Adrenal gland (tissue), 12 donors: ENCODE results near the gene MYO5B. TPM values are rescaled to one million over a fixed set of nuclear protein-coding genes. Genes with fewer than 3 reads are reported as not detected.

Experiments
- DNase-seq, 7 donors: peaks; one replicate each; pipeline ENCODE4 v3.0.0-alpha.2; 2019 to 2020
- H3K27ac ChIP-seq, 5 donors: fragments of 200-600 bp; sonication (generic) in 4 of 5; 1 replicate in 3 of 5; 2 replicates in 2 of 5; pipeline versions ENCODE4 v1.5.1 to v1.8.0; 2016 to 2020; ENCODE audit warnings: mild to moderate bottlenecking in 1 of 5
- H3K27me3 ChIP-seq: fragments of 200-600 bp; 2 replicates; pipeline ENCODE4 v1.8.0; 2021
- H3K36me3 ChIP-seq, 2 donors: fragments of 200-600 bp; replicated peaks in 1 of 2; 1 replicate in 1 of 2; 2 replicates in 1 of 2; pipeline versions ENCODE4 v1.5.1 to v1.8.0; 2018 to 2022
- H3K4me1 ChIP-seq, 2 donors: fragments of 200-600 bp; replicated peaks in 1 of 2; 1 replicate in 1 of 2; 2 replicates in 1 of 2; pipeline versions ENCODE4 v1.5.1 to v1.8.0; 2018 to 2021
- H3K4me3 ChIP-seq, 4 donors: fragments of 200-600 bp; sonication (generic) in 3 of 4; one replicate each; pipeline ENCODE4 v1.5.1; 2016 to 2018
- H3K9me3 ChIP-seq, 3 donors: fragments of 200-600 bp; sonication (generic) in 1 of 3; replicated peaks in 1 of 3; 1 replicate in 2 of 3; 2 replicates in 1 of 3; pipeline versions ENCODE4 v1.5.1 to v1.8.0; 2016 to 2021
- CTCF ChIP-seq, 6 experiments: fragments of 450-650 bp in 4 of 6; fragments of 200-600 bp in 2 of 6; sonication (generic) in 1 of 6; IDR thresholded peaks; 1 replicate in 5 of 6; 2 replicates in 1 of 6; pipeline versions ENCODE4 v1.5.1 to v1.8.0; 2016 to 2021; ENCODE audit warnings: antibody characterized with exemption in 6 of 6, mild to moderate bottlenecking in 2 of 6, moderate library complexity in 1 of 6
- POLR2A ChIP-seq, 2 donors: fragments of 450-650 bp; IDR thresholded peaks; one replicate each; pipeline ENCODE4 v1.6.1; 2017; ENCODE audit warnings: antibody characterized with exemption in 2 of 2, mild to moderate bottlenecking in 2 of 2, moderate library complexity in 1 of 2
- WGBS, 4 donors: extraction: QIAGEN DNeasy Blood & Tissue Kit in 2 of 4; methylation state at CpG; one replicate each; pipeline versions ENCODE4 v1.1.5 to v1.1.7; 2013 to 2017; 5-methylcytosine and 5-hydroxymethylcytosine counted together
- intact Hi-C, 2 donors: fragments of 100-400 bp; cut with DNase I; formaldehyde crosslinking; loops; one replicate each; pipeline versions ENCODE4 v1.14.1 to v1.15.0; 2022 to 2023
- polyA plus RNA-seq, 3 donors: library from polyadenylated mRNA; stranded (reverse); fragments of 200-250 nt in 2 of 3; fragments of 350-450 nt in 1 of 3; fragmentation: Illumina TruSeq in 1 of 3; extraction: RNeasy Lipid Tissue Mini Kit (QIAGEN cat#74804) in 1 of 3; gene quantifications; one replicate each; pipeline ENCODE4 v1.2.3, GENCODE V29; 2013 to 2014
- total RNA-seq, 9 donors: library from RNA; depleted of rRNA in 4 of 9; stranded (reverse); fragments of >200 nt in 4 of 9; fragments of 120-200 nt in 1 of 9; fragmentation: NEBNext Ultra II Directional in 1 of 9; extraction: Animal tissue kit (Norgen Biotek cat#: 25700) in 1 of 9; gene quantifications; one replicate each; pipeline versions ENCODE4 v1.1.0 to v1.2.4, GENCODE V29; 2013 to 2023
- donor health status: healthy with polysubstance abuse.
- donor health status: Bipolar disorder and iron deficiency.
- donor health status: DM: yes; HTN: yes; CAD: no.
- donor health status: DM: no; HTN: no; CAD: no.
- donor health status: DM: no; HTN: no; CAD: no.
- donor health status: DM: yes; HTN: yes; CAD: no.

The MYO5B gene
- total and polyA plus RNA-seq, 12 donors, result 0.61 to 9.3 (median 2.9) TPM

DNA sequence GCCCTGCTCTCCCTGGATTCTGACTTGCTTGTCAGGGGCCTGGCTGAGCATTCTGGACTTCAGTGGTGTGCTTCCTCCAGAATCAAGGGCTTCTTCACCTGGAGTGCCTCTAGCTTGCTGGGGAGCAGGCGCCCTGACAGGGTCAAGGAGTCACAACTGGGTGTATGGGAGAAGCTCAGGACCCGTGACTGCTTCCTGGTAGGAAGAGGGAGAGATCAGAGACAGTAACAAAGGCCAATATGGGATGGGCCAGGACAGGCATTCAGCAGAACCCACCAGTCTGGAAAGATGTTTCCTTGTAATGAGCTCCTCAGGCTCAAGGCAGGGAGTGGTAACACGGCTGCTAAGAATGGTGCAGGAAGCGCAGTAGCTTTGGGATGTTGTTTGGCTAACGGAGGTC is 277.2 kb downstream of the MYO5B start:
- H3K9me3 ChIP-seq, result no peaks in the 10 kb centered on the region
- TF ChIP-seq CTCF (IDR thresholded peaks at IDR 0.05), result no peak
- TF ChIP-seq POLR2A (IDR thresholded peaks at IDR 0.05), result no peak
- DNase-seq, result no peak
- H3K4me3 ChIP-seq, result no peak overlapping the region
- H3K4me1 ChIP-seq, result no peaks in the 10 kb centered on the region
- H3K27ac ChIP-seq, result no peak overlapping the region
- H3K36me3 ChIP-seq, result no peaks in the 10 kb centered on the region
- peaks cover 4% of the 10 kb centered on the region for H3K27me3 ChIP-seq
- 81 to 90% (median 88%) methylated on average over 4 to 5 of the region's 5 CpGs for WGBS, 4 donors
- intact Hi-C loops, result no loop called here

DNA sequence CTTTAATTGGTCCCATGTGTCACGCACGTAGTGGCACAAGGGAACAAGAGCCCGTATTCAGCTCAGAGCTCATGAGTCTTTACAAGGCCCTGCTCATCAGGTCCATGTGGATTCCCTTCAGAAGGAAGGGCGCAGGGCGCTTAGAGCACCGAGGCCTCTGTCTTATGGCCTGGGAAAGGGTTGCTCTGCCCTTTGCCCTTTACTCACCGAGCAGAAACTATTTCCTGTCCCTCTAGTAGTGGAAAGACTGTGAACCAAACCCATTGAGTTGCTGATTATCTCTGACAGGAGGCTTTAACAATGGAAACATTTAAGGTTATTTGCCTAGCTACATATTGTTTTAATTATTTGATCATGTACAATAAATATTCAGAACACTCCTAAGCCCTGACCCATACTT is 279.6 kb downstream of the MYO5B start:
- H3K27me3 ChIP-seq, result peaks cover 4% of the 10 kb centered on the region
- no peak for DNase-seq
- TF ChIP-seq POLR2A (IDR thresholded peaks at IDR 0.05), result no peak
- TF ChIP-seq CTCF (IDR thresholded peaks at IDR 0.05), result no peak
- intact Hi-C loops, result no loop called here
- no peaks in the 10 kb centered on the region for H3K9me3 ChIP-seq
- 78 to 86% (median 83%) methylated on average over 7 of the region's 7 CpGs for WGBS, 4 donors
- no peaks in the 10 kb centered on the region for H3K4me1 ChIP-seq
- H3K4me3 ChIP-seq, result no peak overlapping the region
- no peak overlapping the region for H3K27ac ChIP-seq
- no peaks in the 10 kb centered on the region for H3K36me3 ChIP-seq

DNA sequence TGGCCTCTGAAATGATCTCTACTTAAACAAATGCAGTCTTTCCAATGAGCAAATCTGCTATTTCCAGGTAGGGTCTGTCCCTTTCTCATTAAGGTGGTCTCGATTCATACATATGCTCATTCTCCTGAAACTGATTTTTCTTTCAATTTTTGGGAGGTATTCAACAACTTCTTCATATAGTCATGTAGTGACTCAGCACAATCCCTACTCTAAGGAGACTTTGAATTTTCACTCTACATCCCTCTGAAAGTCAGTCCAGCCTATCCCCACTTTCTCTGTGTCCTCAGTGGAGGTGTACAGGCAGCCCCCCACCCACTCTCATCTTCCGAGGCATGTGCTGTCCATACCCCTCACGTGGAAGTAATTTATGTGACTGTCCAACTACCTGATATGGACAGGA is 281.7 kb downstream of the MYO5B start:
- H3K27me3 ChIP-seq, result peaks cover 4% of the 10 kb centered on the region
- 67 to 82% (median 74%) methylated on average over 3 of the region's 3 CpGs for WGBS, 4 donors
- H3K4me1 ChIP-seq, result no peaks in the 10 kb centered on the region
- H3K27ac ChIP-seq, result no peak overlapping the region
- intact Hi-C loops, result no loop called here
- TF ChIP-seq CTCF (IDR thresholded peaks at IDR 0.05), result no peak
- TF ChIP-seq POLR2A (IDR thresholded peaks at IDR 0.05), result no peak
- H3K36me3 ChIP-seq, result no peaks in the 10 kb centered on the region
- no peak overlapping the region for H3K4me3 ChIP-seq
- H3K9me3 ChIP-seq, result no peaks in the 10 kb centered on the region
- DNase-seq, result no peak

DNA sequence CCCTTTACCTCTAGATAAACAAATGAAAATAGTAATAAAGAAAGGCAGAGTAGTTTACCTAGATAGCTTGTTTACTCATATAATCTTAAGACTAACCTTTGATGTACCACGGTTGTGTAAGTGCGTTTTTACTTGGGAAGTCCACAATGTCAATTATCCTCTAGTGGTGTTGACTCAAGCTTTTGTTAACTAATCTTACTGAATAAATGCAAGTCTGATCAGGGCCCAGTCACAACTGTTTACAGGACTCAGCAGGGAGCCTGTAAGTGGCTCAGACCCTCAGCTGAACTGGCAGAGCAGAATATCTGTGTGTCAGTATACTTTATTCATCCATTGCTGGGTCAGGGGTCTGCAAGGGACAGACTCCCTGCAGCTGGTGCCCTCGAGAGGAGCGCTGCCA is 283.5 kb downstream of the MYO5B start:
- intact Hi-C loops, result no loop called here
- no peaks in the 10 kb centered on the region for H3K27me3 ChIP-seq
- H3K27ac ChIP-seq, result no peak overlapping the region
- 76 to 81% (median 79%) methylated on average over 4 of the region's 4 CpGs for WGBS, 4 donors
- no peaks in the 10 kb centered on the region for H3K36me3 ChIP-seq
- H3K9me3 ChIP-seq, result no peaks in the 10 kb centered on the region
- no peaks in the 10 kb centered on the region for H3K4me1 ChIP-seq
- H3K4me3 ChIP-seq, result no peak overlapping the region
- DNase-seq, result no peak
- no peak for TF ChIP-seq CTCF (IDR thresholded peaks at IDR 0.05)
